Measurements from ENCODE around the gene MAD2L1BP.

The MAD2L1BP gene

GRCh38 chr6:43670623-43670986 is 35.0 kb downstream of the MAD2L1BP start:
- DNase-seq (ENCODE audit: low read depth): no peak
- no peak for TF ChIP-seq CTCF (IDR thresholded peaks at IDR 0.05; ENCODE audit: control insufficient read depth, extremely low read depth, insufficient read depth)

GRCh38 chr6:43671011-43671800 is 35.6 kb downstream of the MAD2L1BP start:
- DNase-seq (ENCODE audit: low read depth): no peak
- no peak overlapping the region for H3K4me3 ChIP-seq (ENCODE audit: low read depth, low read length)
- no peak for TF ChIP-seq CTCF (IDR thresholded peaks at IDR 0.05; ENCODE audit: control insufficient read depth, extremely low read depth, insufficient read depth)

More at GRCh38 chr6:43670623-43670986, 35.0 kb downstream of the MAD2L1BP start:
- H3K4me3 ChIP-seq (ENCODE audit: low read depth, low read length): no peak overlapping the region

- DNase-seq (ENCODE audit: low read depth): no peak
- no peak for TF ChIP-seq CTCF (IDR thresholded peaks at IDR 0.05; ENCODE audit: control insufficient read depth, extremely low read depth, insufficient read depth)
- no peak overlapping the region for H3K4me3 ChIP-seq (ENCODE audit: low read depth, low read length)
These were observed 36.4 kb downstream of the MAD2L1BP start for GRCh38 chr6:43671801-43672690.

- no peak for DNase-seq (ENCODE audit: low read depth)
- no peak for TF ChIP-seq CTCF (IDR thresholded peaks at IDR 0.05; ENCODE audit: control insufficient read depth, extremely low read depth, insufficient read depth)
- H3K4me3 ChIP-seq (ENCODE audit: low read depth, low read length): no peak overlapping the region
These were observed 37.9 kb downstream of the MAD2L1BP start for GRCh38 chr6:43673444-43674084.

GRCh38 chr6:43674291-43674690 is 38.7 kb downstream of the MAD2L1BP start:
- no peak for TF ChIP-seq CTCF (IDR thresholded peaks at IDR 0.05; ENCODE audit: control insufficient read depth, extremely low read depth, insufficient read depth)
- no peak for DNase-seq (ENCODE audit: low read depth)

GRCh38 chr6:43674921-43675320 is 39.3 kb downstream of the MAD2L1BP start:
- H3K4me3 ChIP-seq (ENCODE audit: low read depth, low read length): no peak overlapping the region
- TF ChIP-seq CTCF (IDR thresholded peaks at IDR 0.05; ENCODE audit: control insufficient read depth, extremely low read depth, insufficient read depth): no peak
- no peak for DNase-seq (ENCODE audit: low read depth)

More at GRCh38 chr6:43674291-43674690, 38.7 kb downstream of the MAD2L1BP start:
- H3K4me3 ChIP-seq (ENCODE audit: low read depth, low read length): no peak overlapping the region
